HG03064 (cell line): ENCODE results near the gene ITSN2.
"Not testable (repeated sequence)": the region's sequence is repeated elsewhere in the genome, so short reads cannot be mapped to it uniquely, and the experiment has no call there.

ENCODE experiments used
- ATAC-seq: cut with Tn5 transposase; IDR thresholded peaks from one replicate; pipeline ENCODE4 v1.9.1; 2021; ENCODE audit warnings: low read depth; ENCODE audit not compliant: unreplicated experiment

The ITSN2 gene

DNA sequence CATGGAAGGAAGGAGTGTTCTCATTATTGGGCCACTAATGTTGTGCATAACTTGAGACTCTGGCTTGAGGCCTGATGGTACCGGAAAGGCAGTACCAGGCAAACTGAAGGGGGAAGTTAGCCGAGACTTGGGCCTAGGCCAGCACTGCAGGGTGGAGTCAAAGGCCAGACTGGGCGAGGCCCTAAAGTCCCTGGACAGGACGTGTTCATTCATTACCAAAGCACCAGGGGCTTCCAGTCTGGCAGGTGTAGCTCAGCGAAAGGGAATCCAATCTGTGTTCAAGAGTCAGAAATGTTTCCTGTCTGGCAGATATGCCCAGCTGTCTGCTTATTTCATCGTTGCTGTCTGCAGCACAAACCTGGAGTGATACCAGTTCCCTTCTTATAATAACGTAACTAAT, 4.7 kb upstream of the ITSN2 start:
- ATAC-seq = peak; percentile 31

DNA sequence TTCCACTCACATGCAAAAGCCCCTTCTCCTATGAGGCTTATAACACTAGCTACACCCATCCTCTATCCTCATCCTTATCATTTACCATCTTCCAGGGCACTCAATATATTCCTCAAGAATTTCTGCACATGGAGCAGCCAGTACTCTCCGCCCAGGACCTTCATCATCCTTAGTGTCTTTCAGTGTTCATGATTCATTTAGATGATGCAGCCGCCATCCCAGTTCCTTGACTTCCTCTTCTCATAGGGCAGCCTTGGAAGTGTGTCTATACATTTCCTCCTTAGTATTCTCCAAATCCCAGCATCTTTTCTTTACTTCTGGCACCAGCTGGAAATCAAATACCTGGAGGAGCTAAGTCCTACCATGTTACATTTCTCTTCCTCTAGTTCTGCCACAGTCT, 3.0 kb upstream of the ITSN2 start:
- ATAC-seq = no peak

DNA sequence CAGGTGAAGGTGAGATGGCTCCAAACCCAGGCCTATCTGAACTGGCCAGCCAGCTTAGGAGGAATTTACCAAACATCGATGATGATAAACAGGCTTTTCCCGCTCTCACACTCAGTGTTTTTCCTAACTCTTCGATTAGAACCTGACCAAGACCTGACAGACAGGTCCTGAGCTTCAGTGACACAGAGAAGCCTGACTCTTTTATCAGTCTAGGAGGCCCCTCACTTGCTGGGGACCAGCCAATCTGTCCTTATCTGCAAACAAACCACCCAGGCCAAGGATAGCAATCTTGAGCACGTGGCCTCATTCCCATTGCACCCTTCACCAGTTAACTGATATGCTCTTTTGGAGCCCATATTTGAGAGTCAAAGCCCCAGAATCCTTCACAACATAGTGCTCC, 1.9 kb upstream of the ITSN2 start:
- ATAC-seq = no peak

DNA sequence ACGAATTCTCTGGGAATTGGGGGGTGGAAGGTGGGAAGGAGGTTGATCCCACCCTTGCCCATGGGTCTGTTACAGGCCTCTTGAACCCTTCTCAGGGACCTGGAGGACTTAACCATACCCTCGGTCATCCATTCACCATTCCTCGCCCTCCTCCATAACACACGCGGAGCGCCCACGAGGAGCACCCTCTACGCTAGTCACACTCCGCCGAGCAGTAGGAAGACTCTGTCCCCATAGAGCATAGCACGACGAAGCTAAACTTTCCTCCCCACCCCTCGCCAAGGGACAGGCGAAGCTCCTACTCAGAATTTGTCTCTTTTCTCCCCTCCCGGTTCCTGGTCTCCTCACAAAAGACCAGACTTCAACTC, 611 bp upstream of the ITSN2 start:
- no peak for ATAC-seq

DNA sequence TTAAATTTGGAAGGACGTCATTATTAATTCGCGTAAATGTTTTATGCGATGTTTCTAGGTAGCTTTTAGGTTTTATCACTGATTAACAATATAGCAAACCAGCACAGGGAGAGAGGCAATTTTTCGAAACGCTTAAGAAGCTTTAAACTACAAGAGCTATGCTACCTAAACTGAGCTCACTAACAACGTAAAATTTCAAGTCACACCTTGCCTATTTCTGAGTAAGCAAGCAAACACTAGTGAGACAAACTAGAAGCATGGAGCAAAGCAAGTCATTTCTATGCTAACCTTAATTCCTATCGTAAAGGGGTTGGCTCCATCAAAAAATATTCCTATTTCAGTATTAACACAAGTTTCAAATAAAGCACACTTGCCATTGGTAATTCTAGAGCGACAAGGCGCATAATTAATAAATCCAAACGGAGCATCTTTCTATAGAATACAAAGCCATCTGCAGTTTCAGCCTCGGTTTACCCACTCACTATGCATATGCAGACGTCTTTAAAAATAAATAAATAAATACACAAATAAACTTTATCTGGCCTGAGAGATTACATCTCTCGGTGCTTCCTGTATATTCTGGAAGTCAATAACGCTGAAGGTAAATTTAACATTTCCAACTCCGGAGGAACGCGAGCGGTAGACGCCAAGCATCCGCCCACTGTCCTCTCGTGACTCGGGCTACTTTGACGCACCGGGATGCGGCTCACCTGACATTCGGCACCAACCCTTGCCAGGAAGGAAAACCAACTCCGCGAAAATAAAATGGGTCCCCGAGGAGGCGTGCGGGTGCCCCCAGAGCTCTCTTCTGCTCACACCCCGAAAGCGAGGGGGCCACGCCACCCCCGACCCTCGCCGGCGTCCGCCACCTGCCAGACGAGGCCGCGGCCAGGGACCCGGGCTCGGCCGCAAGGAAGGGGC, 947 bp downstream of the ITSN2 start:
- peak; percentile 7 for ATAC-seq

DNA sequence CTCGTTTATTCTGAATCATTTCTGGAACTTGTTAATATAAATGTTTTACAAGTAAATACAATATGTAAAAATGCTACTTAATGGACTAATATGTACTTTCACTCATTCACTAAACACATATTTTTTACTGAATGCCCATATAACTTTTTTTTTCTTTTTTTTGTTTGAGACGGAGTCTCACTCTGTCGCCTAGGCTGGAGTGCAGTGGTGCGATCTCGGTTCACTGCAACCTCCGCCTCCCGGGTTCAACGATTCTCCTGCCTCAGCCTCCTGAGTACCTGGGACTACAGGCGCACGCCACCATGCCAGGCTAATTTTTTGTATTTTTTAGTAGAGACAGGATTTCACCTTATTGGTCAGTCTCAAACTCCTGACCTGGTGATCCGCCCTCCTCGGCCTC, 2.6 kb downstream of the ITSN2 start:
- ATAC-seq = not testable (repeated sequence)

DNA sequence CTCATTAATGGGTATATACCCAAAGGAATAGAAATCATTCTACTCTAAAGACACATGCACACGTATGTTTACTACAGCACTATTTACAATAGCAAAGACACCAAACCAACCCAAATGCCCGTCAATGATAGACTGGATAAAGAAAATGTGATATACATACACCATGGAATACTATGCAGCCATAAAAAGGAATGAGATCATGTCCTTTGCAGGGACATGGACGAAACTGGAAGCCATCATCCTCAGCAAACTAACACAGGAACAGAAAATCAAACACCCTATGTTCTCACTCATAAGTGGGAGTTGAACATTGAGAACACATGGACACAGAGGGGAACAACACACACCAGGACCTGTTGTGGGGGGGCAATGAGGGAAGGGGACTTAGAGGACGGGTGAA, 3.2 kb downstream of the ITSN2 start:
- not testable (repeated sequence) for ATAC-seq

DNA sequence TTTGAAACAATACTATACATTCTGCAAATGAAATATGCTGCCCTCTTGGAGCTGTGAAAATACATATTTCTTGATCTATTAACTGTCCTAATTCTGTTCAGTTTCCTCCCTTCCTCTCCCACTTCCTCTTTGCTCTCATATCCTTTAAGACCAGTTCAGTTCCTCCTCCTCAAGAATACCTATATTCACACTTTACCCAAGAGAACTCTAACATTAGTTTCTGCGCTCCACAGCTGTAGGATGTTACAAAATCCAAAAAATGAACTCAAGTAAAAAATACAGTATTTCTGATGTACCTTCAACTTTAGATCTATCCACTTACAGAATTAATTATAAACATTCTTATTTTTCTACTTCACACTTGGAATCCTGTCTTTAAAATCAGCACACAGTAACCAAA, 5.4 kb downstream of the ITSN2 start:
- ATAC-seq = no peak

DNA sequence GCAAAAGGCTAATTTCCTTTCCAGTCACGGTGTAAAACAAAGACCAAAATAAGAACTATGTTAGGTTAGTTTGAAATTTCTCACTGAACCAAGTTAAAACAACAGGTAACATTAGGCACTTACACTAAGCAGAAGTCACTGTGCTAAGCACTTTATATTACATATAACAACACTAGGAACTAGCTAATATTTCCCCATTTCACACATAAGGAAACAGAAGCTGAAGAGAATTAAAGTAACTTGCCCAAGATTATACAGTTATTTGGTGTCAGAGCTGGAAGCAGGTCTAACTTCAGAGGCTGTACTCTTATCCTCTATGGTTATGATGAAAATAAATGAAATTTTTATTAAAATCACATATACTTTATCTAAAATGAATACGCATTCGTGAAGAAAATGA, 5.9 kb downstream of the ITSN2 start:
- ATAC-seq = no peak

DNA sequence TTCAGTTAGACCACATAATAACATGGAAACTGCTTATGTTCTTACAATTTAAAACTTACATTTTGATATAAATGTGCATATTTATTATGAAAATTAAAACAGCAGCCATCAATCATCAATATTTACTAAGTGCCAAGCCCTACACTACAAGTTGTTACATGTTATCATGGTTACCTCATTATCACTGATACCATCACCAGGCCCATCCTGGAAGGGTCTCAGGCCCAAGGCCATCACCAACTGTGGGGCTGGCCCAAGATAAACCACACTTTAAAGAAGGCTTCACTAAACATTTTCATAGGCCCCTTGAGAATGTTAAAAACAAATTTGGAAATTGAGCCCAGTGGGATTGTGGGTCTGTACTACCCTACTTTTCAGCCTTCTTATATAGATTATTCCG, 6.4 kb downstream of the ITSN2 start:
- ATAC-seq = no peak

DNA sequence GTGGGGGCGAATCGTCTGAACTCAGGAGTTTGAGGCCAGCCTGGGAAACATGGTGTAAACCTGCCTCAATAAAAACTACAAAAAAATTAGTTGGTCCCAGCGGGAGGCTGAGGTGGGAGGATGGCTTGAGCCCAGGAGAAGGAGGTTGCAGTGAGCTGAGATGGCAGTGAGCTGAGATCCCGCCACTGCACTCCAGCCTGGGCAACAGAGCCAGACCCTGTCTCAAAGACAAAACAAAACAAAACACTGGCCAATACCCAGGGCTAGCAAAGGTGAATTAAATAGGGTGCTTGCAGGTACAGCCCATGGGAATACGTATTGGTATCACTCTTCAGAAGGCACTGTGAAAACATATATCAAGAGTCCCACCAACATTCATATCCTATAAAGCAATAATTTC, 7.0 kb downstream of the ITSN2 start:
- ATAC-seq = no peak

DNA sequence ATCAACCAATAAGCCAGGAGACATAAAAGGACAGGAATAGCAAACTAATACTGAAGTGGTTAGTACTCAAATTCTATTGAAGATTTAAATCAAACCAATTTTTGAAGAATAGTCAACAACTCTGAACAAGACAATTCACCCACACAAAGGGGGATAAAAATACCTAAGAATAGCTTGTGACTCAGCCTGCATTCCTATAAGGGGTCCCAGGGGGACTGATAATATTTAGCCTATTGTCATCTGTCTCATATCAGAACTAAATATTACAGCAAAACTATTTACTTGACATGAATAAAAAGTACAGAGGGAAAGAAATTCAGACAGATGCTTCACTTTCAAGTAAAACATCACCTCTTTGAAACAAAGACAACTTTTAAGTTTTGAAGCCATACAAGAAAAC, 7.7 kb downstream of the ITSN2 start:
- ATAC-seq = no peak

DNA sequence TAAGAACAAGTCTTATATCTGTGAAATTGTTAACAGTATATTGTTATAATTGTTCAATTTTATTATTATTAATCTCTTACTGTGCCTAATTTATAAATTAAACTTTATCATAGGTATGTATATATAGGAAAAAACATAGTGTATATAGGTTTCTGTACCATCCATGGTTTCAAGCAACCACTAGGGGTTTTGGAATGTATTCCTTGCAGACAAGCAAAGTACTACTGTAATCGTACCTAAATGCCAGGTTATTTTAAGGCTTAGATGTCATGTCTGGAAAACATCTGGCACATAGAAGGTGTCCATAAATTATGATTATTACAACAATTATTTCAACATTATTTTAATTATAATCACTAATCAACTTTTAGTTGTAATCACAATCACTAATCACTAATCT, 8.4 kb downstream of the ITSN2 start:
- ATAC-seq = no peak

DNA sequence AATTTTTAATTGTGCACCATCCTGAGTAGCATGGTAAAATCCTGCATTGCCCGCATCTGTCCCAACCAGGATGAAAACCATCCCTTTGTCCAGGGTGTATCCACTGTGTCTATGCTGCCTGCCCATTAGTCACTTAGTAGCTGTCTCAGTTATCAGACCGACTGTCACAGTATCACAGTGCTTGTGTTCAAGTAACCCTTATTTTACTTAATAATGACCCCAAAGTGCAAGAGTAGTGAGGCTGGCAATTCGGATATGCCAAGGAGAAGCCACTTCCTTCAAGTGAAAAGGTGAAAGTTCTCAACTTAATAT, 8.8 kb downstream of the ITSN2 start:
- no peak for ATAC-seq

DNA sequence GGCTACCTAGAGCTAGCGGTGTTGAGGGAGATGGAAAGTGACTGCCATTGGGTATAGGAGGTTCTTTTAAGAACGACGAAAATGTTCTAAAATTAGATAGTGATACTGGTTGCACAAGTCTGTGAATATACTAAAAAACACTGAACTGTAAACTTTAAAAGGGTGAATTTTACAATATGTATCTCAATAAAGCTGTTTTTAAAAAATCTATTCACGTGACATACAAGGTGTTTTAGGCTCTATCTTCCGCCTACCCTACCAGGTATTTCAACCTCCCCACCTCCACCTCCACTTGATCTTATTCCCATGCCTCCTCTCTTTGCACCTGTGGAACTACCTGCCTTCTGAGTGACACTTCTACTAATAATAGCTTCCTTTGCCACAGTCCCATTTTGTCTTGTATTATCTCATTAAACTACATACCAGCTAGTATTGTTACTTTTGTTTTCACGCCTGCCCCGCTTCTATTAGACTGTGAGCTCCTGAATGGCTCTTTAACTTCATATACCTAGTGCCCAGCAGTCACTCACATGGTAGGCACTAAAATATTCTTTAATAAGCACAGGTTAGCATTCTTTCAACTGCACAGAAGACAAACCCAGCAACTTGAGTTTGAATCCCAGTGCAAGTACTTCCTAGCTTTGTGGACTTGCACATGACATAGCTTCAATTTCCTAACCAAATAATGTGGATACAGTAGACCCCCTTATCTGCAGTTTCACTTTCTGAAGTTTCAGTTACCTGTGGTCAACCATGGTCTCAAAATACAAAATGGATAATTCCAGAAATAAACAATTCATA, 9.3 kb downstream of the ITSN2 start:
- ATAC-seq = no peak

DNA sequence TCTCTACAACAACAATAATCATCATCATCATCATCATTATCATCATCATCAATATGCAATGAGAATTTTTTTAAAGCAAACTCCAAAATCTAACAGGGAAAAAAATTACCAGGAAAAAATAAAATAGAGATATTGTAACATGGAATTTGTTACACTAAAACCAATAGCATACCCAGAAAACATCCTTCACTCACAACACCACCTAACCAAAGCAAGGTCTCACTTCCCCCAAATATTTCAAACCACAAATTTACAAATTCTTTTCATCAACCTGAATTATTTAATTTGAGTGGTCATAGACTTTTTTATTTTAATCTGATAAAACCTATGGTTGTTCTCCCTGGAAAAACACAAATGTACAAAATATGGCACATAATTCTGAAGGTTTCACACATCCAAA, 11.2 kb downstream of the ITSN2 start:
- ATAC-seq = no peak

DNA sequence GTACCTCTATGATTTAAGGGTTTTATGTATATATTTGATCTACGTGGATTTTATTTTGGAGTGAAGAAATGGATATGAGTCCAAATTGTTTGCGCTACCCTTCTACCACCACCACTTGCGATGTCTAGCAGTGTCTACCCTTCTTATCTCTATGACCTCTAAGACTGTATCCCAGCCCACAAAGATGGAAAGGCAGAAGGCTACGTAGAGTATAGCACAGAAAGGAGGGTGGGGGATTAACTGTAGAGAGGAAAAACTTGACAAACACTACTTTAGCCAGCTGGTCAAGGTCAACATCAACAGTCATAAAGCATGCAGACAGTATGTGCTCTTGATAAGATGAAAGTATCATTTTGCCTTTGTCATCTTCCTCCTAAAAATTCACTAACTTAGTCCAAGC, 14.4 kb downstream of the ITSN2 start:
- no peak for ATAC-seq

DNA sequence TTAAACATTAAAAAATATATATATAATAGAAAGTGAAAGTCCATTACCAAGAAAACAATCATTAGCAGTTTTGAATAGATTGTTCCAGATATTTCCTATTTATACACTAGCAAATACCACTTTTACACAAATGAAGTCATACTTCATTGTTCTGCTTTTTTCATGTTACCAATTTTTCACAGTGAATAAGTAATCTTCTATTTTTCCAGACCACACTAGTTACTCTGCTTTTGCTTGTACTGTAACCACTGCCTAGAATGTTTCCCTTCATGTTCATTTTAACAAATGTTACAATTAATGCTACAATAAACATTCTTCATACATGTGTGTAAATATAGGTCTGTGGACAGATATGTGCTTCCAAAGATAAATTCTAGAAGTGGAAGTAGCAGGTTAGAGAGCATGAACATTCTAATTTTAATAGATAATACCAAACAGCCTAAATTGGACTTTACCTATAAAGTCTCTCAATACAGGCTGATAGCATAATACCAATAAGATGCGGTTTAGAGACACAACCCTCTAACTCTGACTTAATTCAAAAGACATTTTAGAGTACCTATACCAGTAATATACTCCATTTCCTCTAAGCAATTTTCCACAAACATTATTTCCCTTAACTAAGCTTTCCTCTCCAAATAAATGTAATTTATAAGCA, 17.0 kb downstream of the ITSN2 start:
- ATAC-seq = no peak

DNA sequence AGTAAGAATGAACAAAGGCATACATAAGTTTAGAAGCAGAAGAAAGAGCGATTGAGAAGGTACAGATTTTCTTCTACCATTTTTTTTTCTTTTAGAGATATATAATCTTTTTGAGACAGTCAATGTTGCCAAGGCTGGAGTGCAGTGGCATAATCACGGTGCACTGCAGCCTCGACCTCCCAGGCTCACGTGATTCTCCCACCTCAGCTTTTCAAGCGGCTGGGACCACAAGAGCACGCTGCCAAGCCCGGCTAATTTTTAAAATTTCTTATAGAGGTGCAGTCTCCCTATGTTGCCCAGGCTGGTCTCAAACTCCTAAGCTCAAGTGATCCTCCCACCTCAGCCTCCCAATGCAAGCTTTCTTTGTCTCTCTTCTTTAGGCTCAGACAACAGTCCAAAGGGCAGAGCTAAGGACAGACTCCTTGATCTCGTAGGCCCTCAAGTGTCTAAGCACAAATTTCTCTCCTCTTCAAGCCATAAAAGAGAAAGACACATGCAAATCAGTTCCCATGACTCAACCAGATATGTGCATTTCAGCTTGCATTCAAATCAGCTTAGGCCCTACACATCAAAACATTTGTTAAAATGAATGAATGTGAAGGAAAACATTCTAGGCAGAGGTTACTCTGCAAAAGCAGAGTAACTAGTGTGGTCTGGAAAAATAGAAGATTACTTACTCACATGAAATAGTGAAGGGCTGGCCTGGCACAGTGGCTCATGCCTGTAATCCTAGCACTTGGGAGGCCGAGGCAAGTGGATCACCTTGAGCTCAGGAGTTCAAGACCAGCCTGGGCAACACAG, 18.0 kb downstream of the ITSN2 start:
- no peak for ATAC-seq

DNA sequence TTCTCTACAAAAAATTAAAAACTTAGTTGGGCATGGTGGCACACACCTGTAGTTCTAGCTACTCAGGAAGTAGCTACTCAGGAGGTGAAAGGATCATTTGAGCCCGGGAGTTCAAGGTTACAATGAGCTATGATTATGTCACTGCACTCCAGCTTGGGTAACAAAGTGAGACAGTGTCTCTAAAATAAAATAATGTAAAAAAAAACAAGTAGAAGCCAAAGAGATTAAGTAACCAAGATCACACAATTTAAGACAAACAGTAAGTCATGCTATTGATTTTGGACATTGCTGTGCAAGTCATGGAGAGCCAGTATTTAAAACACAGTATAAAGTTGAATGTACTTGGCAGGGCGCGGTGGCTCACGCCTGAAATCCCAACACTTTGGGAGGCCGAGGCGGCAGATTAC, 20.5 kb downstream of the ITSN2 start:
- ATAC-seq = no peak

DNA sequence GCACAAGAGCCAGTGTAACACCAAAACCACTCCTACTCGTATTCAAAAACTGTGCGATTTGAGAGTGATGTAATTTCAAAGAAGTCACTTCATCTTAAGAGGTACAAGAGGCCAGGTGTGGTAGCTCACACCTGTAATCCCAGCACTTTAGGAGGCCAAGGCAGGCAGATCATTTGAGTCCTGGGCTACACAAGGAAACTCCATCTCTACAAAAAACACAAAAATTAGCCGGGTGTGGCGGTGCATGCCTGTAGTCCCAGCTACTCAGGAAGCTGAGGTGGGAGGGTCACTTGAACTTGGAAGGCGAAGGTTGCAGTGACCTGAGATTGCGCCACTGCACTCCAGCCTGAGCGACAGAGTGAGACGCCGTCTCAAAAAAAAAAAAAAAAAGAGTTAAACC, 21.2 kb downstream of the ITSN2 start:
- ATAC-seq = not testable (repeated sequence)
